ENCODE data around the gene HERC3. TPM values are rescaled to one million over a fixed set of nuclear protein-coding genes. Genes with fewer than 3 reads are reported as not detected.

The HERC3 gene
- total and polyA plus RNA-seq, 2 of the 13 experiments (the other 11 are each of a cell fraction or from before 2014, with no cell fraction given) = 3.8 to 6.2 TPM

DNA sequence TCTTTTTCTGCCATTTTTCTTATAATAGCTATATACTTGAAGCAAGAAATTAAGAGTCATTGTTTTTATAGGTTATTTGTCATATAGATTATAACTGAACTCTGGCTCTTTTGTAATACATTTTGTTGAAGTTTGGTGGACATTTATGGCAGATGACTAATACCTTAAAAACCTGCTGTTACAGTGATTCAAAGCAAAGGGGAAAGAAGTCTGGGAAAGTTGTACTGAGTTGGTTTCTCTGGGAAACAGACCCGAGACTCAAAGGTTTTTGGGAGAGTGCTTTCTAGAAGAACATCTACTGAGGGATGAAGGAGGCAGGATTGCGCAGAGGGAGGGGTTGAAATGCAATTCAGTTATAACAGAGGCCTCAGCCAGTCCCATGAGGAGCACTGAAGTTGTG lies 69.5 kb downstream of the HERC3 start (continued):
- TF ChIP-seq PPARG (CRISPR knock-in tag; conservative IDR thresholded peaks at IDR 0.05) (no peak), ZNF670 (CRISPR knock-in tag; IDR thresholded peaks at IDR 0.05; ENCODE audit: borderline replicate concordance) (no peak), HMG20A (CRISPR knock-in tag; IDR thresholded peaks at IDR 0.05; ENCODE audit: borderline replicate concordance) (no peak), NKX3-1 (CRISPR knock-in tag; IDR thresholded peaks at IDR 0.05) (no peak), ZNF83 (CRISPR knock-in tag; IDR thresholded peaks at IDR 0.05; ENCODE audit: borderline replicate concordance) (no peak), JARID2 (CRISPR knock-in tag; IDR thresholded peaks at IDR 0.05; ENCODE audit: insufficient replicate concordance) (no peak)
- TF ChIP-seq, protein P1, sequence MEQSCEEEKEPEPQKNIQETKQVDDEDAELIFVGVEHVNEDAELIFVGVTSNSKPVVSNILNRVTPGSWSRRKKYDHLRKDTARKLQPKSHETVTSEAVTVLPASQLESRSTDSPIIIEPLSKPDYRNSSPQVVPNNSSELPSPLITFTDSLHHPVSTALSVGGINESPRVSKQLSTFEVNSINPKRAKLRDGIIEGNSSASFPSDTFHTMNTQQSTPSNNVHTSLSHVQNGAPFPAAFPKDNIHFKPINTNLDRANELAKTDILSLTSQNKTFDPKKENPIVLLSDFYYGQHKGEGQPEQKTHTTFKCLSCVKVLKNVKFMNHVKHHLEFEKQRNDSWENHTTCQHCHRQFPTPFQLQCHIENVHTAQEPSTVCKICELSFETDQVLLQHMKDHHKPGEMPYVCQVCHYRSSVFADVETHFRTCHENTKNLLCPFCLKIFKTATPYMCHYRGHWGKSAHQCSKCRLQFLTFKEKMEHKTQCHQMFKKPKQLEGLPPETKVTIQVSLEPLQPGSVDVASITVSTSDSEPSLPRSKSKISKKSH (CRISPR knock-in tag; IDR thresholded peaks at IDR 0.05; ENCODE audit: borderline replicate concordance) = no peak

- no peaks in the 10 kb centered on the region for H3K4me1 ChIP-seq (ENCODE audit: insufficient read depth, low read length)
- DNase-seq (ENCODE audit: low spot score) (peak; percentile 28), ATAC-seq (peak; percentile 93), FAIRE-seq (no peak)
- H3K27me3 ChIP-seq (ENCODE audit: control insufficient read depth in 1 of 2, insufficient read depth in 2 of 2, low read length in 2 of 2) = no peaks in the 10 kb centered on the region
- TF ChIP-seq SMC3 (IDR thresholded peaks at IDR 0.05; ENCODE audit: low read length) = peak; percentile 24; the same call in 1 of the 2 replicates
- TF ChIP-seq, protein P2, sequence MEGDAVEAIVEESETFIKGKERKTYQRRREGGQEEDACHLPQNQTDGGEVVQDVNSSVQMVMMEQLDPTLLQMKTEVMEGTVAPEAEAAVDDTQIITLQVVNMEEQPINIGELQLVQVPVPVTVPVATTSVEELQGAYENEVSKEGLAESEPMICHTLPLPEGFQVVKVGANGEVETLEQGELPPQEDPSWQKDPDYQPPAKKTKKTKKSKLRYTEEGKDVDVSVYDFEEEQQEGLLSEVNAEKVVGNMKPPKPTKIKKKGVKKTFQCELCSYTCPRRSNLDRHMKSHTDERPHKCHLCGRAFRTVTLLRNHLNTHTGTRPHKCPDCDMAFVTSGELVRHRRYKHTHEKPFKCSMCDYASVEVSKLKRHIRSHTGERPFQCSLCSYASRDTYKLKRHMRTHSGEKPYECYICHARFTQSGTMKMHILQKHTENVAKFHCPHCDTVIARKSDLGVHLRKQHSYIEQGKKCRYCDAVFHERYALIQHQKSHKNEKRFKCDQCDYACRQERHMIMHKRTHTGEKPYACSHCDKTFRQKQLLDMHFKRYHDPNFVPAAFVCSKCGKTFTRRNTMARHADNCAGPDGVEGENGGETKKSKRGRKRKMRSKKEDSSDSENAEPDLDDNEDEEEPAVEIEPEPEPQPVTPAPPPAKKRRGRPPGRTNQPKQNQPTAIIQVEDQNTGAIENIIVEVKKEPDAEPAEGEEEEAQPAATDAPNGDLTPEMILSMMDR (CRISPR knock-in tag; IDR thresholded peaks at IDR 0.05) = peak; percentile 73
- TF ChIP-seq STAG1 (CRISPR knock-in tag; IDR thresholded peaks at IDR 0.05) = peak; percentile 56
- no peak for TF ChIP-seq FOXK1 (CRISPR knock-in tag; IDR thresholded peaks at IDR 0.05; ENCODE audit: borderline replicate concordance, low read depth)
- TF ChIP-seq ZNF841 (CRISPR knock-in tag; IDR thresholded peaks at IDR 0.05; ENCODE audit: borderline replicate concordance) = no peak
- intact Hi-C loops (cut with micrococcal nuclease; ENCODE audit: unreplicated experiment) (loop anchor here (10.0 kb wide), 1 partner anchor 352 kb away; no protein-coding TSS in a partner anchor), in situ Hi-C loops (cut with HindIII; ENCODE audit: extremely low pct_ligation_motif_present, low pct_unique_long_range_greater_than_20kb) (no loop called here)
- H3K79me2 ChIP-seq (ENCODE audit: insufficient read depth, low read length) = no peaks in the 10 kb centered on the region
- ChIA-PET POLR2A (no interaction called here), CTCF (ENCODE audit: low intra/inter-chr PET ratio, low total read pairs) (interaction anchor here (1.2 to 1.7 kb wide), 2 partner anchors 119 to 351 kb away, joined by 3 to 11 read pairs; no protein-coding TSS in a partner anchor)
- H2AFZ ChIP-seq (ENCODE audit: low read length) = no peak overlapping the region
- no peak overlapping the region for H3K4me3 ChIP-seq (replicated peaks in 1 of 3; ENCODE audit: insufficient read depth in 1 of 3, low read depth in 2 of 3, low read length in 3 of 3)
- no peak overlapping the region for H3K4me2 ChIP-seq (ENCODE audit: low read depth, low read length)
- no peak overlapping the region for H3K27ac ChIP-seq (ENCODE audit: extremely low read length, insufficient read depth, low read length)
- no peaks in the 10 kb centered on the region; a peak in 1 of 5 replicates for H3K36me3 ChIP-seq (replicated peaks in 1 of 2; ENCODE audit: control insufficient read depth in 1 of 2, insufficient read depth in 2 of 2, low read length in 2 of 2)
- H3K9me3 ChIP-seq (ENCODE audit: low read length) = no peaks in the 10 kb centered on the region
- no TSS peak for BruUV-seq (replicated peaks)
- no peaks in the 10 kb centered on the region for H4K20me1 ChIP-seq (ENCODE audit: insufficient read depth, low read length)
- 68% methylated on average over 5 of the region's 5 CpGs for WGBS (ENCODE audit: low lambda C conversion rate)
- no peak overlapping the region for H3K9ac ChIP-seq (ENCODE audit: insufficient read depth, low read depth, low read length)
These were observed 80.7 kb downstream of the HERC3 start for GRCh38 chr4:88672987-88673386.
